Left lung (tissue), 10 donors: Measurements from ENCODE around the gene BTBD18. TPM values are rescaled to one million over a fixed set of nuclear protein-coding genes. Genes with fewer than 3 reads are reported as not detected.

Experiments
- ATAC-seq: fragments of 200-7000 bp; cut with Tn5 transposase; one replicate; pipeline ENCODE4 v1.9.1; 2020; ENCODE audit warnings: moderate library complexity
- DNase-seq, 4 donors: peaks; one replicate each; pipeline ENCODE4 v3.0.0-alpha.2; 2013 to 2020
- H3K27ac ChIP-seq, 2 donors: fragments of 200-600 bp; sonication (generic) in 1 of 2; one replicate each; pipeline versions ENCODE4 v1.5.0 to v1.8.0; 2020 to 2021
- H3K27me3 ChIP-seq, 2 donors: fragments of 200-600 bp; sonication (generic) in 1 of 2; one replicate each; pipeline versions ENCODE4 v1.5.0 to v1.8.0; 2020 to 2021
- H3K36me3 ChIP-seq, 2 donors: fragments of 200-600 bp; sonication (generic) in 1 of 2; one replicate each; pipeline versions ENCODE4 v1.5.0 to v1.8.0; 2020 to 2021
- H3K4me1 ChIP-seq, 2 donors: fragments of 200-600 bp; one replicate each; pipeline ENCODE4 v1.8.0; 2021
- H3K4me3 ChIP-seq, 2 donors: fragments of 200-600 bp; sonication (generic) in 1 of 2; one replicate each; pipeline versions ENCODE4 v1.5.0 to v1.8.0; 2020 to 2021; ENCODE audit warnings: mild to moderate bottlenecking in 1 of 2
- H3K9me3 ChIP-seq, 2 donors: fragments of 200-600 bp; sonication (generic) in 1 of 2; one replicate each; pipeline versions ENCODE4 v1.5.0 to v1.8.0; 2020 to 2021
- CTCF ChIP-seq, 2 donors: fragments of 200-600 bp; sonication (generic) in 1 of 2; IDR thresholded peaks; one replicate each; pipeline versions ENCODE4 v1.5.0 to v1.8.0; 2021; ENCODE audit warnings: antibody characterized with exemption in 2 of 2
- intact Hi-C, 2 donors: fragments of 100-400 bp; cut with DNase I; formaldehyde crosslinking; loops; one replicate each; pipeline versions ENCODE4 v1.11.2 to v1.14.2; 2022
- polyA plus RNA-seq, 6 donors: library from polyadenylated mRNA; unstranded; fragments of 120-200 nt; gene quantifications; one replicate each; pipeline ENCODE4 v1.2.1, GENCODE V29; 2013; ENCODE audit not compliant: insufficient read length in 6 of 6
- total RNA-seq, 2 donors: library from RNA; stranded (reverse); fragmentation: NEBNext Ultra II Directional; extraction: Animal tissue kit (Norgen Biotek cat#: 25700); gene quantifications; one replicate each; pipeline ENCODE4 v1.2.1, GENCODE V29; 2021
- donor health status: DM: no; HTN: yes; CAD: no.
- donor health status: DM: no; HTN: no; CAD: no.

The BTBD18 gene
- total and polyA plus RNA-seq, 8 donors = 0.21 to 0.56 (median 0.31) TPM; not detected in 2

- Histone ChIP-seq H3K27ac (peak overlapping the region; percentile 19 to 45), H3K27me3 (no peaks in the 10 kb centered on the region), H3K36me3 (peaks cover 0 to 5% of the 10 kb centered on the region in 2 donors), H3K4me3 (no peak overlapping the region), H3K4me1 (peaks cover 51 to 100% of the 10 kb centered on the region in 2 donors), H3K9me3 (no peaks in the 10 kb centered on the region)
- intact Hi-C loops = no loop called here
- DNase-seq (peak in 1 of 4 donors; percentile 58), ATAC-seq (peak; percentile 47)
- no peak for TF ChIP-seq CTCF (IDR thresholded peaks at IDR 0.05)
These were observed 36.5 kb upstream of the BTBD18 start for GRCh38 chr11:57787920-57788702.

DNA sequence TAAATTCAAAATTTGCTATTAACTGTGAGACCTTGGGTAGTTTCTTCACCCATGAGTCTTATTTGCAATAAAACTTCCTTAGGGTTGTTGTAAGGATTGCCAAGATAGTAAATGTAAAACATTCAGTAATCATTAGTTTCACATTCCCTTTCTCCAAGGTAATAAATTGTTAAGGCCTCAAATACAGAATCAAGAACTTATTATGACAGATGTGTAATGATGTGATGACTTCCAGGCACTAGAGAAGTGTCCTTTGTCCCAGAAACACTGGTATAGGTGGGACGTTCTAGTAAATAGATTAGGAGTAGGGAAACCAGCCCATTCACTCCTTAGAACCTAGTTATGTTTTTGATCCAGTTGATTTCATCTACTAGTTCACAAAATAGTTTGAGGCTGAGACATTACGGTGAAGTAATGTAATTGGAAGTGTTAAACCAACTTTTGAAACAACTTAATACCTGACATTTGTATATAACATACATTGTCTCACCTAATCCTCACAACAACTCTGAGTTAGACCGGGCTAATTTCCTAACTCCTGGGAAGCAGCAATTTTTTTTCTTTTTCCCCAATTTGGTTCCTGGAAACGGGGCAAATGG lies 35.5 kb upstream of the BTBD18 start:
- Histone ChIP-seq H3K4me3 (no peak overlapping the region), H3K4me1 (peaks cover 46 to 100% of the 10 kb centered on the region in 2 donors), H3K27ac (peak overlapping the region in 1 of 2 donors; percentile 45), H3K27me3 (no peaks in the 10 kb centered on the region), H3K36me3 (peaks cover 0 to 5% of the 10 kb centered on the region in 2 donors), H3K9me3 (no peaks in the 10 kb centered on the region)
- DNase-seq (no peak), ATAC-seq (no peak)
- intact Hi-C loops = no loop called here
- no peak for TF ChIP-seq CTCF (IDR thresholded peaks at IDR 0.05)

- no peak overlapping the region for H3K4me3 ChIP-seq
- ATAC-seq = no peak
- H3K36me3 ChIP-seq = peaks cover 0 to under 1% of the 10 kb centered on the region in 2 donors
- no peak for DNase-seq
- H3K4me1 ChIP-seq = peaks cover 45 to 100% of the 10 kb centered on the region in 2 donors
- no peaks in the 10 kb centered on the region for H3K9me3 ChIP-seq
- no peaks in the 10 kb centered on the region for H3K27me3 ChIP-seq
- intact Hi-C loops = no loop called here
- no peak for TF ChIP-seq CTCF (IDR thresholded peaks at IDR 0.05)
- peak overlapping the region in 1 of 2 donors; percentile 45 for H3K27ac ChIP-seq
These were observed 34.8 kb upstream of the BTBD18 start for GRCh38 chr11:57786436-57786835.

DNA sequence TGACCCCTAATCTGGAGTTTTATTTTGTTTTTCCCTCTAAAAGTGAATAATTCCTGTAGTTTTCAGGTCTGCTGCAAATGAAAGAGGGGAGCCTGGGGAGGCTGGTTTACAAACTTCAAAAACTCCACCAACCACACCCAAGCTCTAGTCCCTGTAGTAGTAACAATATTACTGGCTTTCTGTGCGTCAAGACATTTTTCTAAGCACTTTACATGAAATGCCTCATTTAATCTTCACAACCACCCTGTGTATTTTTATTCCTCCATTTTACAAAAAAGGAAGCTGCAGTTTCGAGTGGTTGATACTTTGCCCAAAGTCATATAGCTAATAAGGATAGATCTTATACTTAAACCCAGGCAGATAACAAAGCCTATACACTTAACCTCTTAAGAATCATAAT lies 33.5 kb upstream of the BTBD18 start:
- intact Hi-C loops = no loop called here
- TF ChIP-seq CTCF (IDR thresholded peaks at IDR 0.05) = no peak
- H3K27ac ChIP-seq = peak overlapping the region; percentile 0 to 57
- H3K27me3 ChIP-seq = no peaks in the 10 kb centered on the region
- ATAC-seq (no peak), DNase-seq (no peak)
- H3K36me3 ChIP-seq = no peaks in the 10 kb centered on the region
- H3K4me3 ChIP-seq = no peak overlapping the region
- H3K4me1 ChIP-seq = peaks cover 54 to 100% of the 10 kb centered on the region in 2 donors
- no peaks in the 10 kb centered on the region for H3K9me3 ChIP-seq

- Histone ChIP-seq H3K27me3 (no peaks in the 10 kb centered on the region), H3K36me3 (no peaks in the 10 kb centered on the region), H3K4me1 (peaks cover 65 to 99% of the 10 kb centered on the region in 2 donors), H3K27ac (peak overlapping the region; percentile 82 to 88), H3K4me3 (no peak overlapping the region), H3K9me3 (no peaks in the 10 kb centered on the region)
- no peak for TF ChIP-seq CTCF (IDR thresholded peaks at IDR 0.05)
- ATAC-seq (peak; percentile 74), DNase-seq (peak in 2 of 4 donors; percentile 81 to 84)
- intact Hi-C loops = no loop called here
These were observed 29.9 kb upstream of the BTBD18 start for GRCh38 chr11:57781529-57781943.
